Ecto neural progenitor cell (in vitro differentiated cells): Measurements from ENCODE around the gene CLDN24.

Source experiments
- DNase-seq: peaks from one replicate; pipeline ENCODE4 v3.0.0-alpha.2; 2018; ENCODE audit warnings: low spot score

Gene CLDN24

DNA sequence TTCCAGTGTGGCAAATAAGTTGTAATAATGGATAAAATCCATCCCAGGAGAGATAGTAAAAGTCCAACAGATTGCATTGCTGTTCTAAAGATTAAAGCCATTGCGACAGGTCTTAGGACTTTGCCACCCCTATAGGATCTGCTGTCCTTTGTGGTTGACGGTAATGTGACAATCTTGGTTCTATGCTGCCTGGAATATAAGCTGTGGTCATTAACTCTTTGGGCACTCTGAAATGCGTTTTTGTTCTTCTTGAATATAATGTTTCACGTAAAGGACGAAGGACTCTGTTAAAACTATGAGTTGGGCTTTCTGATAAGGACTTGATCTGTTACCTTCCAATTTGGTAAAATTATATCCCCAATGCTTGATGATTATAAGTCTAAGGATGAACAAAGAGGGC is at the start of gene CLDN24:
CLDN24 (minus strand) TSS at position 101 of the 400 bp plus-strand sequence; CDS start at position 101, 0 bp downstream.
- no peak for DNase-seq

GRCh38 chr4:183370786-183371185 is 48.6 kb upstream of the CLDN24 start:
- DNase-seq, result no peak

- DNase-seq, result no peak
Observed at GRCh38 chr4:183369073-183369472, 46.8 kb upstream of the CLDN24 start.

- no peak for DNase-seq
Observed at GRCh38 chr4:183366206-183366835, 44.1 kb upstream of the CLDN24 start.

- DNase-seq, result no peak
Observed at GRCh38 chr4:183364025-183364424, 41.8 kb upstream of the CLDN24 start.

DNA sequence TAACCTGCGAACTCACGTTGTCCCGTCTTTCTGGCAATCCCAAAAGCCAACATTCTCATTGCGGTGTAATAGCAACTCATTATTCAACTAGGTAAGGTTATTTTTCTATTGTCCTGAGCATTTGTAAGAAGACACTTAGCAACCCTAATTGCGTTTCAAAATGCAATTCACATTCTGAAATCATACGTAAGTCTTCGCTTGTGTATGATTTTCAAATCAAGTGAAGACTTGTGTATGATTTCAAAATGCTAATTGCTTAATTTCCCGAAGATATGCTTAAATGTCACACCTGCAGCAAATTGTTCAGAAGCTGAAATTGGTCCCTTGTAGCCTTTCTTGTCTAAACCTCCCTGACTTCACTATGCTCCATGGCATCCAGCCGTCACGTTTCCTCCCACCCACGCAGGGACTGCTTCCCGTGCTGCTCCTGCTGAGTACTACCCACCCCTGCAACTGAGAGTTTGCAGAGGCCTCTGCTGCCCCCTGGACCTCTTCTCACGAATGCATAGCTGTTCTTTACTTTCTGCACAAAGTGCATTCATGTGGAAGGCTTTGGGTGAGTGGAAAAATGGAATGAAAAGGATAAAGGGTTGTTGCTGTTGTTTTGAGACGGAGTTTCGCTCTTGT is 40.8 kb upstream of the CLDN24 start:
- DNase-seq, result no peak

- DNase-seq, result no peak
Observed at GRCh38 chr4:183362036-183362435, 39.8 kb upstream of the CLDN24 start.

GRCh38 chr4:183360161-183360919 is 38.1 kb upstream of the CLDN24 start:
- no peak for DNase-seq

DNA sequence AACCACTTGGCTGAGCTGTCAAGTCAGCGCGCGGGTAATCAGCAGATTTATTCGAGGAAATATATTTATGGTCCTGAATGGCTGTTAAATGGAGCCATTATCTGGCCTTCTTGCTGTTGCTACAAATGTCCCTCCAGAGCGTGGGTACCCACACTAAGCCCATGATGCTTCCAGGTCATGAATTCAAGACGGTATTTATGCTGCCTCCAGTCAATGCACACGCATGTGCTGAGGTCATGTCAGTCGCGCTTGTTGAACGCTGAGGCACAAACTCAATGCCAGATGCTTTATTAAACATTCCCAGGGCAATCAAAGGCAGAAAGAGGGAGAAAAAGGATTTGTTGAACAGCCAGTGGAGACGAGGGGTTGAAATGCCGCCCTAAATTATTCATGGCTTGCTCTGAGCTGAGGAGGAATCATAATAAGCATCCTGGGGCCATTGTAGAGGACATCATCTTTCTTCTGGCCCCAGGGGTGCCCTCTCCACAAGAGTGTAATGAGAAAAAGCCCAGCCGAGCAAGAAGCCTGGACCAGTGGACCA is 36.1 kb upstream of the CLDN24 start:
- no peak for DNase-seq

GRCh38 chr4:183356931-183357675 is 34.9 kb upstream of the CLDN24 start:
- DNase-seq, result no peak

DNA sequence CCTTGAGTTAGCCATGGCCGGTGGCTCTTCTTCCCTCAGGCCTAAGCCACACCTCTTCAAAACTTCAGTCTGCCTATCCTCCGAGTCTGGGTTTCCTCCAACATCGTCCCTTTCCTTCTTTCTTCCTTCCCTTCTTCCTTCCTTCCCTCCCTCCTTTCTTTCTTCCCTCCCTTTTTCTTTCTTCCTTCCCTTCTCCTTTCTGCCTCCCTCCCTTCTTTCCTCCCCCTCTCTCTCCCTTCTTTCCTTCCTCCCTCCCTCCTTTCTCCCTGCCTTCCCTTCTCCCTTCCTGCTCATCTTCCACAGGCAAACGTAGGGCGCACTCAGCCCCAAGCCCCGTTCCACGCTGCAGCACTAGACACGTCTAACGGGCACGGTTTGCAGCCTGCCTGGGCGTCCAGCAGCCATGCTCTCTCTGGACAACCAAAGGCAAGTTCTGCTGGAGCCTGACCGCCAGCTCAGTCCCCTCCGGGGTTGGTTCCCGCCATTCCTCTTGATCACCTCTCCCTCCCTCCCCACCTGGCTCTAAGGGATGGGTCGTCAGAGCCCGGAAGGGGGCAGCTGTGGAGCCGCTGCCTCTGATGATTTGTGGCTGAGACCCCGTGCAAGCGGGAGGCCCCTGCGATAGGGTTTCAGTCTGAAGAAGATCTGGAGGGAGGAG is 34.1 kb upstream of the CLDN24 start:
- no peak for DNase-seq

GRCh38 chr4:183355405-183355804 is 33.2 kb upstream of the CLDN24 start:
- no peak for DNase-seq

- DNase-seq, result no peak
Observed at GRCh38 chr4:183354219-183354618, 32.0 kb upstream of the CLDN24 start.

GRCh38 chr4:183353557-183353956 is 31.3 kb upstream of the CLDN24 start:
- no peak for DNase-seq

DNA sequence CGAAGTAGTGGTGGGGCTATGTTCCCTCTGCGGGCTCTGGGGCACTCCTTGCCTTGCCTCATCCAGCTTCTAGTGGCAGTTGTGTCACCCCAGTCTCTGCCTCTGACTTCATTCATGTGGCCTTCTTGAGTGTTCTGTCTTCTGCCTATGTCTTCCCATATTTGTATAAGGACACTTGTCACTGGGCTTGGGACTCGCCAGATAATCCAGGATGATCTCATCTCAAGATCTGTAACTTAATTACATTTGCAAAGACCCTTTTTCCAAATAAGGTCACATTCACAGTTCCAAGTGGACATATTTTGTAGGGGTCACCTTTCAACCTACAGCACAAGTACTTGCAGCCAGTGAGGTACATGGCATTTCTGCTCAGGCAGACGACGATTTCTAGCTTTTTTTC is 30.3 kb upstream of the CLDN24 start:
- no peak for DNase-seq

DNA sequence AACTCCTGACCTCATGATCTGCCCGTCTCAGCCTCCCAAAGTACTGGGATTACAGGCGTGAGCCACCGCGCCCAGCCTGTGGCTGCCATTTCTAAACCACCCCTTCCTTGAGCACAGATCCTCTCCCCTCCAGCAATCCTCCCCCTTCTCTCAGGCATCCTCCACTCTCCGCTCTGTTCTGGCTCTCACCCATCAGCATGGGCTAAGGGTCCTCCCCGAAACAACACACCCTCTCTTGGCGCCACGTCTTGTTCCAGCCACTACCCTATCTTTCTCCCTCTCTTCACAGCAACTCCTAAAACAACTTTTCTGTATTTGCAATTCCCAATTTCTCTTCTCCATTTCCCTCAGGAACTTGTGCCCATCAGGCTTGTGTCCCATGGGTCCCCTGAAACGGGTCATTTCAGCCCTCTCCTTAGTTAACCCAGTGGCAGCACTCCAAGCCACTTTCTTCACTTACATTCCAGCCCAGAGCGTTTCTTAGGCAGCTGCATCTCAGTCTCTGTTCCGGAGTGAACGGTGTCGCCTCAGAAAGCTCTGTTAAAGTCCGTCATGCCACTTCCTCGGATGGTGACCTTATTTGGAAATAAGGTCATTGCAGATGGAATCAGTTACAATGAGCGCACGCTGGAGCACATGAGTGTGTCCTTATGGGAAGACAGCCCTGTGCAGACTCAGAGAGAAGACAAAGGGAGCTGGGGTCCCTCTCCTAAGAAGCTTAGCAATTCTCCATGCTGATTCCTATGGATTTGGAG is 28.3 kb upstream of the CLDN24 start:
- no peak for DNase-seq

GRCh38 chr4:183349673-183350072 is 27.4 kb upstream of the CLDN24 start:
- no peak for DNase-seq

DNA sequence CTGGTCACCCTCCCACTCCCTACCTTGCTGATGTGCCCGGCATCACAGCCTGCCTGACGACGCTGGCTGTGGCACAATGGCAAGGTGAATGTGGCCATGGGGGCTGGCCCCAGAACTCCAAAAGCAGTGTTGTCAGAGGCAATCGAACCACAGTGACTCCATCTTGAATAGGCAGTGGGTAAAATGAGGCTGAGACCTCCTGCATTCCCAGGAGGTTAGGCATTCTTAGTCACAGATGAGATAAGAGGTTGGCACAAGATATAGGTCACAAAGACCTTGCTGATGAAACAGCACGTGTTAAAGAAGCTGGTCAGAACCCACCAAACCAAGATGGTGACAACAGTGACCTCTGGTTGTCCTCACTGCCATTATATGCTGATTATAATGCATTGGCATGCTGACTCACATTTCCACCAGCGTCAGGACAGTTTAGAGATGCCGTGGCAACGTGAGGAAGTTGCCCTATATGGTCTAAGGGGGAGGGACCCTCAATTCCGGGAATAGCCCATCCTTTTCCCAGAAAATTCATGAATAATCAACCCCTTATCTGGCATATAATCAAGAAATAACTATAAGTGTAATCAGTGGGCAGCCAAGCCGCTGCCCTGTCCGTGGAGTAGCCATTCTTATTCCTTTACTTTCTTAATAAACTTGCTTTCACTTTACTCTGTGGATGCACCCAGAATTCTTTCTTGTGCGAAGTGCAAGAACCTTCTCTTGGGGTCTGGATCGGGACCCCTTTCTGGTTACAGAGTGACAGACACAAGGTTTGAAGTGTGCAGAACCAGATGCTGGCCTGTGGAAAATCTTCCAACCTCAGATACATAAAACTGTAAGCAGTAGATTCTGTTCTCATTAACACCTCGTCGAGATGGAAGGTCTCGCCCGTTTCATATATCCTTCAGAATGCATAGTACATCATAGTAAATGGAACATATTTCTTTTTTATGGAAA is 26.8 kb upstream of the CLDN24 start:
- DNase-seq, result no peak

GRCh38 chr4:183348136-183348535 is 25.9 kb upstream of the CLDN24 start:
- DNase-seq, result no peak

GRCh38 chr4:183347566-183347965 is 25.3 kb upstream of the CLDN24 start:
- no peak for DNase-seq
